GM19025 (cell line): ENCODE data around the gene CDH4.

Source experiments
- ATAC-seq: cut with Tn5 transposase; IDR thresholded peaks from one replicate; pipeline ENCODE4 v1.9.1; 2021; ENCODE audit warnings: mild to moderate bottlenecking, low read depth, moderate library complexity; ENCODE audit not compliant: unreplicated experiment

Gene CDH4

GRCh38 chr20:61650912-61651733 is 399.1 kb downstream of the CDH4 start:
- no peak for ATAC-seq

GRCh38 chr20:61652146-61652545 is 400.1 kb downstream of the CDH4 start:
- no peak for ATAC-seq

- ATAC-seq, result no peak
Measured at GRCh38 chr20:61654726-61655125, 402.7 kb downstream of the CDH4 start.

DNA sequence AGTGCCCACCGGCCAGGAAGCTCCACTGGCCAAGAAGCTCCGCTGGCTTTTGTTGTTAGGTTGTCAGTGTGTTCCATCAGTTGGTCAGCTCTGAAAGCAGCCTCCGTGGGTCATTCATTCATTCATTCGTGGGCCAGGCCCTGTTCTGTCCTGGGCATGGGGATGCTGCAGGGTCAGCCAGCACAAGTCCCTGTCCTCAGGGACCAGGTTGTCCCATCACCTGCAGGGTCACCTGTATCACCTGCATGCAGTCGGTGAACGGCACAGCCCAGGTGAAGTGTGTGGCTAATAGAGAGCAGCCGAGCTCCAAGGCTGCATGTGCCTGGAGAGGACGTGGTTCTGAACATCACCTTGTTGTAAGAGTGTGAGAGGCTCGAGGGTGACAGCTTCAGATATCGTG is 403.5 kb downstream of the CDH4 start:
- no peak for ATAC-seq

GRCh38 chr20:61656198-61656597 is 404.1 kb downstream of the CDH4 start:
- no peak for ATAC-seq

DNA sequence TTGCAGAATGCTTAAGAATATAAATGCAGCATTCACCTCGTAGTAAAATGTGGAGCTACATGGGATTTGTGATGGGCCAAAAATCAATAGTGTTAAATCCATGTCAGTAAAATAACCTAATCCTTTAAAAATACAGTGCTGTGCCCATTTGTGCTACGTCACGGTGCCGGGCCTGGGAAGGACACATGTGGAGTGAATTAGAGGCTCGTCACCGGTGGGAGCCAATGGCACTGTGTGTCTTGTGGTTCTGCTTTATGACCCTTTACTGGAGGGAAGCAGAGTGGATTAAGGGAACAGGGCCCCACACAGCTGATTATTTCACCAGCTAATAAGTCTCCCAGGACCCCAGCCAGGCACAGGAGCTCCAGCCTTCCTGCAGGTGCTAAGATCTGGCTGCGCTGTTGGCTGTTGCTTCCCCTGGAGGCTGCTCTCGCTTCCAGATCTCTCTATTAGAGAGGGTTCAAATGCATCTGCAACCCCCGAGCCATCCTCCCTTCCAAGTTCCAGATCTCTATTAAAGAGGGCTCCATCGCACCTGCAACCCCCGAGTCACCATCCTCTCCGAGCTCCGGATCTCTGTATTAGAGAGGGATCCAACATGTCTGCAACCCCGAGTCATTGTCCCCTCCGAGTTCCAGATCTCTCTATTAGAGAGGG is 405.8 kb downstream of the CDH4 start:
- ATAC-seq, result no peak

- no peak for ATAC-seq
Measured at GRCh38 chr20:61658563-61658962, 406.5 kb downstream of the CDH4 start.

- no peak for ATAC-seq
Measured at GRCh38 chr20:61659246-61659993, 407.4 kb downstream of the CDH4 start.

- no peak for ATAC-seq
Measured at GRCh38 chr20:61659994-61660346, 407.9 kb downstream of the CDH4 start.

DNA sequence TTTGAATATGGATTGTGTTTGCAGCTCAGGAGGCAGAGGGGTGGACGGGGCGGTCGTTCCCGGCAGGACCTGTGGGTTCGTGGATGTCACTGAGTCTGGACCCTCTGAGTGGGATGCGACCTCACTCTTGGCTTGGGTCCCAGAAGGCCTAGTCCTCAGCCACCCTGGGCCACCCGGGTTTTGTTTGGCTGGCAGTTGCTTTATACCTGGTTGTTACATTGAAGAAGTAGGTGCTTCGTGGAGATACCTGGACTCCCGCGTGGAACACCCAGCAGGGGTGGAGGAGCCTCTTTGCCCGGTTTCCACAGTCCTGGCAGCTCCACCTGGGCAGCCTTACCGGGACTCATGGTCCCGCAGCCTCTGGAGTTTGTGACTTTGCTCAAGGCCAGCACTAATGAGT is 408.5 kb downstream of the CDH4 start:
- ATAC-seq, result no peak

- no peak for ATAC-seq
Measured at GRCh38 chr20:61661025-61661424, 409.0 kb downstream of the CDH4 start.

- ATAC-seq, result no peak
Measured at GRCh38 chr20:61661583-61661982, 409.5 kb downstream of the CDH4 start.

GRCh38 chr20:61662226-61662967 is 410.3 kb downstream of the CDH4 start:
- ATAC-seq, result no peak

GRCh38 chr20:61662968-61663331 is 410.9 kb downstream of the CDH4 start:
- ATAC-seq, result no peak

- ATAC-seq, result no peak
Measured at GRCh38 chr20:61663521-61664425, 411.7 kb downstream of the CDH4 start.

GRCh38 chr20:61664556-61665320 is 412.7 kb downstream of the CDH4 start:
- ATAC-seq, result no peak

DNA sequence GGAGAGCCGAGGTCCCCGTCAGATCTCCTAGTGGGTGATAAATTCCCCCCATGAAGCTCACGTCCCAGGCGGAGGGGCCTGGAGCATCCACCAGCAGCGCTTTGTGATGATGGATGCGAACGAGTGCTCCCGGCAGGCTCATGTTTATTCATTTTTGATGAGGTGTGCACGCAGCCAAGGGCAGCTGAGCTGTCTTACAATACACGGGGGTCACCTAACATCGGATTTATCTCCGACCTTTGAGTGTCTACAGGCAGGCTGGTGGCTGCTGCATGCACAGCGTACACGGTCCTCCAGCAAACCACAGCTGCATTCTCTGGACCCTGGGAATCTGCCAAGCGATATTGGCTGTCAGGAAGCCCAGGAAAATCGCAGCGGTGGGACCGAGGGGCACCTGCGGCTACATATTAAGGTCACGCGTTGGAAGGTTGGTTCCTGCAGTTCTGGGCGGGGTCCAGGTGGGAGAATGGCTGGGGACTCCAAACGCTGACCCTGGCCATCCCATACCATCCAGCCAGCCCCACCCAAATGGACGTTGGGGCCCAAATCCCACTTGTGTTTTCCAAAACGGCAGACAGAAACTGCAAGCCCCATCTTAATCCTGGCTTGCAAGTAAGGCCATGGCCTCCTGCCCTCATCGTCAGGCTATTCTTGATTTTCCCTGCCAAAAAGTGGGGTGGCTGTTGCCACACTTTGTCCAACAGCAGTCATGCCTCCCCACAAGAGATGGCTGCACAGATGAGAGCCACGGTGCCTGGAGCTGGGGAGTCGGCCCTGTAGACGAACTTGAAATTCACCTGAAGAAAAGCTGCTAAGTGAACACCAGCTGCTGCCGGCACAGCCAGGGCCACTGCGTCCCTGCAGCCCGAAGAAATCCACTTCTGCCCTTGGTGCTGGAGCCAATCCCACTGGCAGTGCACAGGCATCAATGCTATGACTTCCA is 413.7 kb downstream of the CDH4 start:
- ATAC-seq, result no peak

DNA sequence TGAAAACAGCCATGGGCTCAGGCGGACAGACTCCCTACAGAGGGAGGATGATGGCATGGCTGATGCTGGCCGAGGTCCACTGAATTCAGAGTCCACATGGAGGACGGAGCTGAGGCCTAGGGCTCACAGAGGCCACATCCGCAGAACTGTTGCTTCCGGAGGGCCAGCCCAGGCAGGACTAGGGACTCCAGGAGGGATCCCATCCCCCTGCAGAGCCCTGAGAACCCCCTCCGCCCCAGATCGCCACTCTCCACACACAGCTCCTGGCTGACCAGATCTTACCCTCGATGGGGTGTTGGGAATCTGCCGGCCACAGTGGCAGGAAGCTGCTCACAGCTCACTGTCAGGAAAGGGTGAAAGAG is 414.4 kb downstream of the CDH4 start:
- ATAC-seq, result no peak
